CD4-positive, alpha-beta T cell (primary cell): Measurements from ENCODE around the gene CHAC2. TPM values are rescaled to one million over a fixed set of nuclear protein-coding genes. Genes with fewer than 3 reads are reported as not detected.

ENCODE experiments used
- ATAC-seq: fragments of 200-7000 bp; cut with Tn5 transposase; one replicate; pipeline ENCODE4 v1.10.0; 2022; ENCODE audit warnings: mild to moderate bottlenecking; ENCODE audit not compliant: poor library complexity
- CTCF ChIA-PET: fragments of 350-600 bp; sonication (Branson Sonifier 250); formaldehyde crosslinking; loops from one replicate; lab custom pipeline; 2021; ENCODE audit warnings: antibody characterized with exemption, inconsistent platforms; lab: Charles Lee
- POLR2A ChIA-PET: fragments of 350-600 bp; sonication (Branson Sonifier 250); formaldehyde crosslinking; loops from one replicate; lab custom pipeline; 2021; ENCODE audit warnings: antibody characterized with exemption, inconsistent platforms; lab: Charles Lee
- DNase-seq, 14 experiments: peaks; one replicate each; pipeline ENCODE4 v3.0.0-alpha.2; 2013 to 2020; ENCODE audit warnings: mixed read lengths in 2 of 14
- H3K27ac ChIP-seq, 2 donors: one replicate each; pipeline versions ENCODE4 v1.5.1 to v1.7.0; 2013; ENCODE audit warnings: low read length in 2 of 2, low read depth in 1 of 2, mild to moderate bottlenecking in 1 of 2
- H3K27me3 ChIP-seq, 2 experiments: 1 replicate in 1 of 2; 2 replicates in 1 of 2; pipeline versions ENCODE4 v1.6.1 to v1.7.0; 2013; ENCODE audit warnings: low read length in 2 of 2, control low read depth in 1 of 2, mild to moderate bottlenecking in 1 of 2, moderate library complexity in 1 of 2; ENCODE audit not compliant: insufficient read depth in 2 of 2, control insufficient read depth in 1 of 2
- H3K36me3 ChIP-seq: one replicate; pipeline ENCODE4 v1.6.1; 2013; ENCODE audit warnings: low read length, control low read depth; ENCODE audit not compliant: insufficient read depth
- H3K4me1 ChIP-seq: one replicate; pipeline ENCODE4 v1.6.1; 2013; ENCODE audit warnings: low read length, control low read depth; ENCODE audit not compliant: insufficient read depth
- H3K4me3 ChIP-seq: one replicate; pipeline ENCODE4 v1.5.1; 2013; ENCODE audit warnings: mild to moderate bottlenecking, low read length, moderate library complexity
- H3K9me3 ChIP-seq, 2 experiments: 1 replicate in 1 of 2; 2 replicates in 1 of 2; pipeline versions ENCODE4 v1.6.1 to v1.7.0; 2013; ENCODE audit warnings: low read length in 2 of 2, mild to moderate bottlenecking in 2 of 2, control low read depth in 1 of 2, moderate library complexity in 1 of 2; ENCODE audit not compliant: control insufficient read depth in 1 of 2, insufficient read depth in 1 of 2
- H3K27ac Mint-ChIP-seq: one replicate; pipeline ENCODE4 v1.8.0; 2020; ENCODE audit warnings: mixed read lengths
- H3K27me3 Mint-ChIP-seq: one replicate; pipeline ENCODE4 v1.8.0; 2021; ENCODE audit warnings: mixed read lengths
- H3K36me3 Mint-ChIP-seq: one replicate; pipeline ENCODE4 v1.8.0; 2021; ENCODE audit warnings: low read depth, mixed read lengths
- H3K4me1 Mint-ChIP-seq: one replicate; pipeline ENCODE4 v1.8.0; 2021; ENCODE audit warnings: low read depth, mixed read lengths
- H3K4me3 Mint-ChIP-seq: one replicate; pipeline ENCODE4 v1.8.0; 2020; ENCODE audit warnings: mild to moderate bottlenecking, mixed read lengths
- H3K9me3 Mint-ChIP-seq: one replicate; pipeline ENCODE4 v1.8.0; 2020; ENCODE audit warnings: mixed read lengths
- CTCF ChIP-seq: fragments of 200-600 bp; IDR thresholded peaks from one replicate; pipeline ENCODE4 v1.8.0; 2022; ENCODE audit warnings: antibody characterized with exemption, mild to moderate bottlenecking
- intact Hi-C, 2 experiments: fragments of 100-400 bp; cut with DNase I in 1 of 2; cut with micrococcal nuclease in 1 of 2; formaldehyde crosslinking; loops; one replicate each; pipeline versions ENCODE4 v1.15.1 to v1.9.0; 2023 to 2025; cut with DNase I, micrococcal nuclease
- total RNA-seq, 174 experiments: library from RNA in 2 of 174; stranded (reverse) in 2 of 174; gene quantifications; one replicate each; pipeline ENCODE4 v1.2.3 and lab custom pipeline; 2021 to 2026

CHAC2 gene
- total RNA-seq, 2 experiments from 2014 or later = 0.47 to 0.85 TPM

GRCh38 chr2:53778536-53779162, 11.0 kb downstream of the CHAC2 start:
- POLR2A ChIA-PET = interaction anchor here (1.0 kb wide), 1 partner anchor 11 kb away, joined by 6 read pairs; no protein-coding TSS in a partner anchor
- Mint-ChIP-seq H3K9me3 (no peaks in the 10 kb centered on the region), H3K4me1 (peaks cover 25% of the 10 kb centered on the region), H3K27ac (no peak overlapping the region), H3K4me3 (no peak overlapping the region), H3K36me3 (peaks cover 43% of the 10 kb centered on the region), H3K27me3 (no peaks in the 10 kb centered on the region)
- ATAC-seq (no peak), DNase-seq (no peak)
- H3K27ac ChIP-seq = no peak overlapping the region
- no peaks in the 10 kb centered on the region for H3K9me3 ChIP-seq
- TF ChIP-seq CTCF = no peak
- peaks cover 17% of the 10 kb centered on the region for H3K36me3 ChIP-seq
- no peaks in the 10 kb centered on the region for H3K27me3 ChIP-seq
- H3K4me3 ChIP-seq = no peak overlapping the region
- intact Hi-C loops = no loop called here
- H3K4me1 ChIP-seq = no peaks in the 10 kb centered on the region
- CTCF ChIA-PET = no interaction called here

GRCh38 chr2:53780056-53780455, 12.5 kb downstream of the CHAC2 start:
- Mint-ChIP-seq H3K27ac (peak overlapping the region; percentile 24), H3K4me1 (peaks cover 39% of the 10 kb centered on the region), H3K36me3 (peaks cover 38% of the 10 kb centered on the region), H3K4me3 (no peak overlapping the region), H3K9me3 (no peaks in the 10 kb centered on the region), H3K27me3 (no peaks in the 10 kb centered on the region)
- POLR2A ChIA-PET = interaction anchor here (1.5 kb wide), 1 partner anchor 12 kb away, joined by 7 read pairs; the partner anchor contains the start of gene CHAC2
- Histone ChIP-seq H3K9me3 (no peaks in the 10 kb centered on the region), H3K4me1 (peaks cover 7% of the 10 kb centered on the region), H3K4me3 (no peak overlapping the region), H3K27ac (no peak overlapping the region), H3K36me3 (peaks cover 17% of the 10 kb centered on the region), H3K27me3 (no peaks in the 10 kb centered on the region)
- DNase-seq (no peak), ATAC-seq (no peak)
- no peak for TF ChIP-seq CTCF
- CTCF ChIA-PET = interaction anchor here (0.9 to 1.2 kb wide), 2 partner anchors 12 to 21 kb away, joined by 3 read pairs; no protein-coding TSS in a partner anchor
- intact Hi-C loops = loop anchor here (10.0 kb wide), 4 partner anchors 195 to 1915 kb away; partner anchors contain the start of genes CLHC1 (in 1 of the 2), PNPT1 (in 1 of the 2), PPP4R3B (in 1 of the 2) and PSME4 (in 1 of the 2)

GRCh38 chr2:53782676-53783075, 15.1 kb downstream of the CHAC2 start:
- peaks cover 50% of the 10 kb centered on the region for H3K4me1 Mint-ChIP-seq

More at GRCh38 chr2:53782676-53783075, 15.1 kb downstream of the CHAC2 start:
- H3K9me3 Mint-ChIP-seq = no peaks in the 10 kb centered on the region
- Histone ChIP-seq H3K36me3 (peaks cover 10% of the 10 kb centered on the region), H3K4me1 (peaks cover 17% of the 10 kb centered on the region), H3K27ac (no peak overlapping the region), H3K27me3 (no peaks in the 10 kb centered on the region), H3K9me3 (no peaks in the 10 kb centered on the region), H3K4me3 (no peak overlapping the region)
- no peaks in the 10 kb centered on the region for H3K27me3 Mint-ChIP-seq
- POLR2A ChIA-PET = no interaction called here
- CTCF ChIA-PET = no interaction called here
- ATAC-seq = no peak
- DNase-seq = no peak
- H3K4me3 Mint-ChIP-seq = no peak overlapping the region
- peaks cover 46% of the 10 kb centered on the region for H3K36me3 Mint-ChIP-seq
- no peak overlapping the region for H3K27ac Mint-ChIP-seq
- TF ChIP-seq CTCF = no peak
- intact Hi-C loops = loop anchor here (10.0 kb wide), 4 partner anchors 192 to 1912 kb away; partner anchors contain the start of genes CLHC1 (in 1 of the 2), PNPT1 (in 1 of the 2), PPP4R3B (in 1 of the 2) and PSME4 (in 1 of the 2)
